Measurements from ENCODE around the gene RASA3.
A peak's percentile ranks its signal among the peaks of the same experiment; 100 is the strongest.

RASA3 gene

GRCh38 chr13:113998781-113999617 lies 133.4 kb downstream of the RASA3 start:
- peaks cover 43% of the 10 kb centered on the region for H3K36me3 ChIP-seq (replicated peaks)
- in situ Hi-C loops (cut with HindIII; ENCODE audit: low pct_ligation_motif_present, low sequenced_read_pairs): no loop called here
- no peak overlapping the region for H3K4me3 ChIP-seq (ENCODE audit: low read depth, low read length)
- TF ChIP-seq CTCF (IDR thresholded peaks at IDR 0.05; ENCODE audit: low read depth, low read length, missing control alignments): no peak
- H3K27me3 ChIP-seq (replicated peaks): no peaks in the 10 kb centered on the region
- peak overlapping the region; percentile 1 for H3K27ac ChIP-seq
- DNase-seq: no peak

GRCh38 chr13:113997845-113998751 lies 134.3 kb downstream of the RASA3 start:
- peak; percentile 77 for DNase-seq
- Histone ChIP-seq H3K36me3 (replicated peaks) (peaks cover 45% of the 10 kb centered on the region), H3K27me3 (replicated peaks) (no peaks in the 10 kb centered on the region), H3K4me3 (ENCODE audit: low read depth, low read length) (no peak overlapping the region), H3K27ac (peak overlapping the region; percentile 40)
- in situ Hi-C loops (cut with HindIII; ENCODE audit: low pct_ligation_motif_present, low sequenced_read_pairs): no loop called here
- TF ChIP-seq CTCF (IDR thresholded peaks at IDR 0.05; ENCODE audit: low read depth, low read length, missing control alignments): no peak

GRCh38 chr13:113996912-113997745 lies 135.3 kb downstream of the RASA3 start:
- no peak overlapping the region for H3K4me3 ChIP-seq (ENCODE audit: low read depth, low read length)
- H3K36me3 ChIP-seq (replicated peaks): peaks cover 44% of the 10 kb centered on the region
- no peaks in the 10 kb centered on the region for H3K27me3 ChIP-seq (replicated peaks)
- H3K27ac ChIP-seq: no peak overlapping the region
- no peak for TF ChIP-seq CTCF (IDR thresholded peaks at IDR 0.05; ENCODE audit: low read depth, low read length, missing control alignments)
- in situ Hi-C loops (cut with HindIII; ENCODE audit: low pct_ligation_motif_present, low sequenced_read_pairs): no loop called here
- no peak for DNase-seq

GRCh38 chr13:113996081-113996911 lies 136.1 kb downstream of the RASA3 start:
- Histone ChIP-seq H3K27ac (no peak overlapping the region), H3K4me3 (ENCODE audit: low read depth, low read length) (no peak overlapping the region), H3K36me3 (replicated peaks) (peaks cover 46% of the 10 kb centered on the region), H3K27me3 (replicated peaks) (no peaks in the 10 kb centered on the region)
- TF ChIP-seq CTCF (IDR thresholded peaks at IDR 0.05; ENCODE audit: low read depth, low read length, missing control alignments): no peak
- DNase-seq: no peak
- in situ Hi-C loops (cut with HindIII; ENCODE audit: low pct_ligation_motif_present, low sequenced_read_pairs): no loop called here
